ENCODE data around the gene NDUFS6.

- no peak for TF ChIP-seq HDAC2 (IDR thresholded peaks at IDR 0.05)
- TF ChIP-seq KDM1A (IDR thresholded peaks at IDR 0.05; ENCODE audit: low read depth), result no peak
- TF ChIP-seq ELK1 (IDR thresholded peaks at IDR 0.05; ENCODE audit: low read depth, low read length), result no peak
- TF ChIP-seq EHF (CRISPR knock-in tag; IDR thresholded peaks at IDR 0.05), result no peak
- TF ChIP-seq CTCF (IDR thresholded peaks at IDR 0.05), result peak; percentile 10; the same call in 1 of the 3 replicates
- TF ChIP-seq BCL3 (IDR thresholded peaks at IDR 0.05), result no peak
Measured at GRCh38 chr5:1763960-1764605, 37.1 kb upstream of the NDUFS6 start.

Measured in A549 (cell line).